GM12801 (cell line): ENCODE results near the gene MEF2B.

Source experiments
- TF ChIP-seq, protein P1 (sequence below): IDR thresholded peaks from one replicate; pipeline ENCODE4 v1.5.1; 2011; ENCODE audit warnings: control low read depth; ENCODE audit not compliant: insufficient read length; ENCODE audit errors: extremely low read depth

MEF2B gene

DNA sequence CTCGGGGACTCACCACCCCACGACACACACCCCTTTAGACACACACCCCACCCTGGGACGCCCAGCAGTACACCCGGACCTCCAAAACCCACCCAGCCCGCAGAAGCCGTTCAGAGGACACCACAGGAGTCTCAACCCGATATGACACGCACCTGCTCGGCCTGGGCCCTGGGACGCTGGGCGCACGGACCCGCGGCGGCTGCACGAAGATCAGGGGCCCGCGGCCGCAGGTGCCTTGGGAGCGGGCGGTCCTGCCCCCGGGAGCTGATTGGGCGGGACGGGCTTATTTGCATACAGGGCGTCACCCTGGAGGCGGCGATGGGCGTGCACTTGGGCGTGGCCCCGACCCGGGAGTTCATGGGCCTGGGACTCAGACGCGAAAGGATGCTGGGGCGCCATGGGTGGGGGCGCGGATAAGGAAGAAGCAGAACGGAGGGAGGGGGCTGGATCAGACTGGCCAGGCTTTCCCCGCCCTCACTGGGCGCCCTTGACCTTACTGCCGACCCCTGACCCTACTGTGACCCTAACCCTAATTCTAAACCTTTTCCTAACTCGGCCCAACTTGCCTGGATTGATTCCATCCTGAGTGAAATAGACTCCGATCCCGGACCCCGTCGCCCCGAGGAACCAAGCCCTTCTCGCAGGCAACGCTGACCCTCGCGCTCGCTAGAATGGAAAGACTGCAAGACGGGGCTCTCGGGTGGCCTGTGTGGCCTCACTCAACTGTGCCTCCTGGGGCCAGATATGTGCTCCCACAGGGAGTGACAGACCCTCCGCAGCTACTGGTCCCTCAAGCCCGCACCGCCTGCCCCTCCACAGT is at the start of gene MEF2B:
Gene MEF2B (minus strand): TSS at position 211 of the 820 bp plus-strand sequence. CDS start 19,528 bp downstream, outside the sequence.
- TF ChIP-seq, protein P1, sequence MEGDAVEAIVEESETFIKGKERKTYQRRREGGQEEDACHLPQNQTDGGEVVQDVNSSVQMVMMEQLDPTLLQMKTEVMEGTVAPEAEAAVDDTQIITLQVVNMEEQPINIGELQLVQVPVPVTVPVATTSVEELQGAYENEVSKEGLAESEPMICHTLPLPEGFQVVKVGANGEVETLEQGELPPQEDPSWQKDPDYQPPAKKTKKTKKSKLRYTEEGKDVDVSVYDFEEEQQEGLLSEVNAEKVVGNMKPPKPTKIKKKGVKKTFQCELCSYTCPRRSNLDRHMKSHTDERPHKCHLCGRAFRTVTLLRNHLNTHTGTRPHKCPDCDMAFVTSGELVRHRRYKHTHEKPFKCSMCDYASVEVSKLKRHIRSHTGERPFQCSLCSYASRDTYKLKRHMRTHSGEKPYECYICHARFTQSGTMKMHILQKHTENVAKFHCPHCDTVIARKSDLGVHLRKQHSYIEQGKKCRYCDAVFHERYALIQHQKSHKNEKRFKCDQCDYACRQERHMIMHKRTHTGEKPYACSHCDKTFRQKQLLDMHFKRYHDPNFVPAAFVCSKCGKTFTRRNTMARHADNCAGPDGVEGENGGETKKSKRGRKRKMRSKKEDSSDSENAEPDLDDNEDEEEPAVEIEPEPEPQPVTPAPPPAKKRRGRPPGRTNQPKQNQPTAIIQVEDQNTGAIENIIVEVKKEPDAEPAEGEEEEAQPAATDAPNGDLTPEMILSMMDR, result no peak

DNA sequence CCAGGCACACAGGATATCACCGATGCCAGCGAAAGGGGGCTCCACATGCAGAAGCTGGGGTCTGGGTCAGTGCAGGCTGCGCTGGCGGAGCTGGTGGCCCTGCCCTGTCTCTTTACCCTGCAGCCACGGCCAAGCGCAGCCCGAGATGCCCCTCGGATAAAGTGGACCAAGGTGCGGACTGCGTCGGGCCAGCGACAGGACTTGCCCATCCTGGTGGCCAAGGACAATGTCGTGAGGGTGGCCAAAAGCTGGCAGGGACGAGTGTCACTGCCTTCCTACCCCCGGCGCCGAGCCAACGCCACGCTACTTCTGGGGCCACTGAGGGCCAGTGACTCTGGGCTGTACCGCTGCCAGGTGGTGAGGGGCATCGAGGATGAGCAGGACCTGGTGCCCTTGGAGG is 48.8 kb upstream of the MEF2B start:
- TF ChIP-seq, protein P1, result no peak

DNA sequence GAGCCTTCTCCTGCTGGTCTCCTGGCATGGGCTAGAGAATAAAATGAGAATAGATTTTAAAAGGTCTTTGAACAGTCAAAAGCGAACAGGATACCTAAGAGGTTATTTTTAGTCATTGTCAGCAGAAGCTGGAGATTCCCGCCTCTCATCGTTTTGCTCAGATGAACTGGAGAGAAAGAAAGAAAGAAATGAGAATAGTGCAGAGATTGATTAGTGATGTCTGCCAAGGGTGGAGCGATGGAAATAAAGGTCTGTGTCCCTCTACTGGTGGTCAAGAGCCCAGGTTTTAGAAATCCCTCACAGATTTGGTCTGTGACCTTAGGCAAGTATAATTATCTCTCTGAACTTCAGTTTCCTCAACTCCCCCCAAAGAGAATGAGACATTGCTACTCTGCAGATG is 47.0 kb upstream of the MEF2B start:
- TF ChIP-seq, protein P1, result no peak

DNA sequence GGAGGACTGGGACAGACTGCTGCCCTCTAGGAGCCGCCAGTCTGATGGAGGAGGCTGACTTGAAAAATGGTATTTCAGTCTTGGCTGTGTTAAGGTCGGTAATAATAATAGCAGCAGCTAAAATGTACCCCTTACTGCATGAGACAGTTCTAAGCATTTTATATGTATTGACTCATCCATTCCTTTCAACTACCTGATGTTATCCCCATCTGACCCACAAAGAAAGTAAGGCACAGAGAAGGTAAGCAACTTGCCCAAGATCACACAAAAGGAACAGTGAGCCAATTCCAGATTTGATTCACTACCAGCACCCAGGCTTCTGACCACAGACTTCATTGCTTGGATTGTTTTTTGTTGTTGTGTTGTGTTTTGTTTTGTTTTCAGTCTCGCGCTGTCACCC is 45.7 kb upstream of the MEF2B start:
- TF ChIP-seq, protein P1, result no peak

DNA sequence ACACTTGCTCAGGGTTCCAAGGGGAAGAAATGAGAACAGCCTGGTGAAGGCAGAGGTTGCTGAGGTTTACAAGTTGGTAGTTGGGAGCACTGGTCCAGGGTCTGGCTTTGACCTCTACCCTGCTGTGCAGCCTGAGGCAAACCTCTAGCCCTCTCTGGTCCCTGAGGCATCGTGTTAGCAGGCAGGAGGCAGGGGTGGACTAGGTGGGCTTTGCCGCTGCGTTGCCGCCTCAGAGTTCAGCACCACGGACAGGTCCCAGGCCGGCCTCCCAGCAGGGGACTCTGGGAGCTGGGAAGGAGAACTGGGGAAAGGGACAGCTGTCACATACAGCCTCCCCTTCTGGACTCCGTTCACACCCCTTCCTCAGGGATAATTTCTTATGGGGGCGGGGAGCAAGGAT is 44.8 kb upstream of the MEF2B start:
- TF ChIP-seq, protein P1, result no peak

DNA sequence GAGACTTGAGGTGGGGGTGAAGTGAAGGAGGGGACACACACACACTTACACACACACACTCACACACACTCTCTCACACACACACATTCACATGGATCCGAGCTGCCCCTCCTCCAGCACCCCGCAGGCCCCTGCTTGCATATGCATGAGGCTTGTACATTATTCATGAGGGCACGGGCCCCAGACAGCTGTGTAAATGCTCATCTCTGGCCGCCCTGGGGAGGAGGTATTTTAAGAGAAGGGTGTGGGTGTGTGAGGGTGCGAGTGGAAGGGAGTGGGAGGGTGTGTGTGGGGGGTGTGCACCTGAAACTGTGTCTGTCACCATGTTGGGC is 44.1 kb upstream of the MEF2B start:
- TF ChIP-seq, protein P1, result no peak

DNA sequence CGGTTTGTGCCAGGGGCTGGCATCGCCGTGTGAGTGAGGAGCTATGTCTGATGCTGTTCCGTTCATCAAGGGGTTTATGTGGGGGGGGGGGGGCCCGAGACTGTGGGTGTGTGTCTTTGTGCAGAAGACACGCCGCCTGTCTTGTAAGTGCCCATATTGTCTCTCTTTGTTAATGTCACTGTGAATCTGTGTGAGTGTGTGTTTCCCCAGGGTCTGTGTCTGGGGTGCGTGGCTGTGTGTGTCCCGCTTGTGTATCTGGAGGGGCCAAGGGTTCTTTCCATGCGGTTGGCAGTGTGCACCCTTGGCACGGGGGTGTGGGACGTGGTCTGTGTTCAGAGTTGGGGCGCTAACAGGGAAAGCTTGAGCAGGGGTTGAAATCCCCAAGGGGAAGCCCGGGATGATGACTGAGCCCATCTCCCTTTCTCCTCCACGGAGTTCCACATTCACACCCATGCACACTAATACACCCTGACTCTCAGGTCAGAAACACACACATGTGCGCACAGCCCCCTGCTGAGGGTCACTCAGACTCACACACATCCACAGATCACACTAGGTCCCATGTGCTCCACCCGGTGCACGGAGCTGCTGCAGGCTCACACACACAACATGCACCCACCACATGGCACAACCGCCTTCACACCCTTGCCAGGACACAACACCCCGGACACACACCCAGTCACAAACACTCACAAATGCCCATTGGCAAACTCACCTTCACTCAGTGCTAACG is 43.5 kb upstream of the MEF2B start:
- TF ChIP-seq, protein P1, result no peak
